K562 treated with DMSO at 1 percent for 12 hours (cell line): ENCODE results near the gene ARHGEF1. TPM values are rescaled to one million over a fixed set of nuclear protein-coding genes. Genes with fewer than 3 reads are reported as not detected.

Experiments
- total RNA-seq: library from RNA; unstranded; fragments of 300-600 nt; gene quantifications from 2 replicates; pipeline ENCODE4 v1.2.3, GENCODE V29; 2022; ENCODE audit not compliant: insufficient read depth

ARHGEF1 gene
- total RNA-seq = 83.2 and 94.1 TPM in 2 replicates

GRCh38 chr19:41882568-41883462 is at the start of gene ARHGEF1:
TSS of gene ARHGEF1 (plus strand) at chr19:41883184. CDS start at chr19:41888083, 4,899 bp downstream.

DNA sequence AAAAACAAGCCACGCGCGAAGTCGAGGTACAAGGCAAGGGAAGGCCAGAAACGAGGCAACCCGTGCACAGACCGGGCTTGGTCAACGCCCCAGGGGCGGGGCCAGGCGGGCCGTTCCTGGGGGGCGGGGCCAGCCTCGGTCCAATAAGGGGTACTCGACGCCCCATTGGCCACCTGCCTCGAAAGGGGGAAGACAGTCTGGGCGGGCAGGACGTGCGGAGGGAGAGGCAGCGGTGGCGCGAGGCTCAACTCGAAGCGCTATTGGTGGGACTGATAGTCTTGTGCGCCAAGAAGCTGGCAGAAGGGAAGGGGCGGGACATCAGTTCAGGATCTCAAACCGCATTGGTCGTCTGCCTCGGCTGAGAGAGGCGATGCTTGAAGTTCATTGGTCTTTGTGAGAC is 38.4 kb upstream of the ARHGEF1 start, which contains the start of gene LYPD4:
Gene LYPD4, minus strand, starts transcription at position 83 of the 400 bp plus-strand sequence. CDS start 5,398 bp downstream, outside the sequence.

DNA sequence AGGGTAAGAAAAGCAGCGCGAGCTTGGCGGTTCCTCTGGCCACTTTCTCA is 38.2 kb upstream of the ARHGEF1 start, which contains the start of gene DMRTC2:
Gene DMRTC2, plus strand, starts transcription at position 42 of the 50 bp plus-strand sequence. CDS start 2,387 bp downstream, outside the sequence.

DNA sequence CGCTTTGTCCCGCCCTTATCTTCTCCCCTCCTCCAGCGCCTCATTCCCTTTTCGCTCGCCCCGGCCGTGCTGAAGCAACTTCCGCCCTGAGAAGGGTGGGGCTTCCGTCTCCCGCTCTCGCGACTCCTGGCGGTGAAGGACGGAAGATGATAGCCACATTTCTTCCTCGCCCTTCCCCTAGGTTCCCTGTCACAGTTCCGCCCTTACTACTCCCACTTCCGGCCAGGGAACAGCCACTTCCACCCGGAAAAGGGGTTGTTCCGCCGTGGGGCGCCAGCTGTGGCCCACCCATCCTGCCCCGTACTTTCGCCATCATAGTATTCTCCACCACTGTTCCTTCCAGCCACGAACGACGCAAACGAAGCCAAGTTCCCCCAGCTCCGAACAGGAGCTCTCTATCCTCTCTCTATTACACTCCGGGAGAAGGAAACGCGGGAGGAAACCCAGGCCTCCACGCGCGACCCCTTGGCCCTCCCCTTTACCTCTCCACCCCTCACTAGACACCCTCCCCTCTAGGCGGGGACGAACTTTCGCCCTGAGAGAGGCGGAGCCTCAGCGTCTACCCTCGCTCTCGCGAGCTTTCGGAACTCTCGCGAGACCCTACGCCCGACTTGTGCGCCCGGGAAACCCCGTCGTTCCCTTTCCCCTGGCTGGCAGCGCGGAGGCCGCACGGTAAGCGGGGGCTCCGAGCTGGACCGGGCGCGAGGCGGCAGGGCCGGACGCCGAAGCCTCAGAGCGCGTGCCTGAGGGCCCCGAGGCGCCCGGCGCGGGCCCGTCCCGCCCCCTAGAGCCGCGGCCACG is 23.2 kb upstream of the ARHGEF1 start, which contains the start of gene RPS19:
Gene RPS19, plus strand, starts transcription at position 638 of the 801 bp plus-strand sequence. CDS start 520 bp downstream, outside the sequence.

GRCh38 chr19:41876847-41877832 is 5.8 kb upstream of the ARHGEF1 start, which contains the start of gene CD79A:
TSS of gene CD79A (plus strand) at chr19:41877279. CDS start at chr19:41877305, 26 bp downstream.

DNA sequence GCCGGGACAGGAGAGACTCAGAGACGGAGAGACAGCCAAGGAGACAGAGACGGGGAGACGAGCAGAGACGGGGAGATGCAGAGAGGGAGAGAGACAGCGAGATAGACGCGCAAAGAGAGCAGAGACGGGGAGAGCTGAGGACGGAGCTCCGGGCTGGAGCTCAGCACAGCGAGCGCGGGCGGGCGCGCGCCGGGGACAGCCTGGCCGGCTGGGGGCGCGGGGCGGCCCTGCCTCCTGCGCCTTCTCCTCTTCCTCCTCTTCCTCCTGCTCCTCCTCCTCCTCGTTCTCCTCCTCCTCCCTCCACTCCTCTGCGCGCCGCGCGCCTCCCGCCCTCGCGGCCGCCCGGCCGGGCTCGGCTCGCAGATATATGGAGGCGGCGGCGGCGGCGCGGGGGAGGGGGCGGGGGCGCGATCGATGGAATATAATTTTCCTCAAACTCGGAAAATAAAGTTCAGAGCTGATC is 45.3 kb downstream of the ARHGEF1 start, which contains the start of gene ERFL:
Gene ERFL, minus strand, starts transcription at position 229 of the 463 bp plus-strand sequence. CDS start 15,530 bp downstream, outside the sequence.

Other genes with a start within 250 kb of the ARHGEF1 start
- gene CEACAM7, start 194.9 kb upstream of the ARHGEF1 start, total RNA-seq = not detected in 2 replicates
- not detected in 2 replicates for gene CEACAM5, start 174.6 kb upstream of the ARHGEF1 start, total RNA-seq
- not detected in 2 replicates for gene CEACAM6, start 127.7 kb upstream of the ARHGEF1 start, total RNA-seq
- not detected in 2 replicates for gene CEACAM3, start 86.6 kb upstream of the ARHGEF1 start, total RNA-seq
- not detected in 2 replicates for gene LYPD4, start 38.5 kb upstream of the ARHGEF1 start, total RNA-seq
- gene DMRTC2, start 38.1 kb upstream of the ARHGEF1 start, total RNA-seq = not detected in 2 replicates
- gene RPS19, start 22.9 kb upstream of the ARHGEF1 start, total RNA-seq = 3,742 and 5,945 TPM in 2 replicates
- gene CD79A, start 5.9 kb upstream of the ARHGEF1 start, total RNA-seq = not detected in 2 replicates
- 0.41 and 0.53 TPM in 2 replicates for gene ERFL, start 45.3 kb downstream of the ARHGEF1 start, total RNA-seq
- gene RABAC1, start 76.1 kb downstream of the ARHGEF1 start, total RNA-seq = 140 and 218 TPM in 2 replicates
- gene ATP1A3, start 111.0 kb downstream of the ARHGEF1 start, total RNA-seq = 0.70 and 0.97 TPM in 2 replicates
- 2.1 and 4.2 TPM in 2 replicates for gene GRIK5, start 187.0 kb downstream of the ARHGEF1 start, total RNA-seq
- 16.1 and 22.8 TPM in 2 replicates for gene ZNF574, start 193.0 kb downstream of the ARHGEF1 start, total RNA-seq
- gene POU2F2, start 249.3 kb downstream of the ARHGEF1 start, total RNA-seq = 0.16 and 0.28 TPM in 2 replicates